Measurements from ENCODE around the gene SUCLG2. TPM values are rescaled to one million over a fixed set of nuclear protein-coding genes. Genes with fewer than 3 reads are reported as not detected.

Gene SUCLG2
- total RNA-seq, result 10 to 100 TPM; 53.3 to 57.8 TPM

DNA sequence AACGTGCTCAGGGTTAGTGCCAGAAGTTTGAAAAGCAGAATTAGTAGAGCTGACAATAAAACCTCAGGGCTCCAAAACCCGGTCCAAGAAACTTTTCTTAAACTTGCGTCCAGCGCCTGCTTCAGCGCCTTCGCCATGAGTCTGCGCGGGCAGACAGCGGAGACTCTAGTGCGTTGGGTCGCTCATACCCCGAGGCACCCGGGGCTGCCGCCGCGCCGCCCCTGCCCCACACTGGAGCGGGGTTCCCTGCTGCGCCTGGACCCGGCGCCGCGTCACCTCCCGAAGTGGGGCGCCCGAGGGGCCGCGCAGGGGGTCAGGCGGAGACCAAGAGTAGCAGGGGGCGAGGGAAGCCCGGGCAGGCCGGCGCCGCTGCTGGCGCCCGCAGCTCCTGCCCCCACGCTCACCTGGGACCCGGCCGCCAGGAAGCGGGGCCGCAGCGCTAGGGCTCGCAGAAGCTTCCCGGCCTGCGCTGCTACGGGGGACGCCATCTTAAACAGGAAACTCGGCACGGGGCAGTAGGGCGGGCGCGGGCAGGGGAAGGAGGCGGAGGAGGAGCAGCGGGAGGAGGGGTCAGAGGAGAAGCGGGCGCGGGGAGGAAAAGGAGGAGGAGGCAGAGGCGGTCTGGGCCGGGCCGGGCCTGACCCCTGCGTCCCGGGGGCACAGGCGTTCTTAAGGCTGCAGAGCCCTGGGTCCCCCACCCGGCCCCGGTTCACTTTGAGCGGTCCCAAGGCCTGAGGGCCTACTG is at the start of gene SUCLG2:
Gene SUCLG2 (minus strand): TSS at position 514 of the 745 bp plus-strand sequence. CDS start 26 bp downstream, at position 488.
- DNase-seq, result peak; percentile 91
- intact Hi-C loops (cut with micrococcal nuclease), result loop anchor here (1.0 to 10.0 kb wide), 5 partner anchors 49 to 1431 kb away; partner anchors contain the start of gene ARL6IP5
- no peaks in the 10 kb centered on the region for H3K9me3 Mint-ChIP-seq
- ChIA-PET CTCF (no interaction called here), POLR2A (interaction anchor here (1.8 kb wide), 1 partner anchor 18 kb away, joined by 6 read pairs; no protein-coding TSS in a partner anchor)
- H3K36me3 Mint-ChIP-seq, result peaks cover 5% of the 10 kb centered on the region
- H3K27me3 Mint-ChIP-seq, result no peaks in the 10 kb centered on the region
- peaks cover 58% of the 10 kb centered on the region for H3K4me1 Mint-ChIP-seq (ENCODE audit: low read depth)
- H3K27ac Mint-ChIP-seq, result peak within 1 kb of the TSS; percentile 82
- H3K4me3 Mint-ChIP-seq, result peak within 1 kb of the TSS; percentile 76

DNA sequence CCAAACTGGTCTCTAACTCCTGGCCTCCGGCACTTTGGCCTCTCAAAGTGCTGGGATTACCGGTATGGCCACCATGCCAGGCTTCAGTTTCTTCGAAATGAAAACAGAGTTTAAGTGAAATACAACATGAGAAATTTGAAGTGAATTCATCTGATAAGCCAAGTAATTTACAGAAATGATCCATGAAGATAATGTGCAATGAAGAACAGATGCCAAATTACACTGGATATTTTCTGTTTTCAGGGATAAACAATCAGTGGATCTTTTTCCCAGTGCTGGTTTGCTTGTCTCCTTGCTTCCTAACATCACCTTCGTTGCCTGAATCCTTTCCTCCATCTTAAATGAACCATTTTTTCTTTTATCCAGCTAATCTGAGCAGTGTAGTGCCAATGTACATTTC is 46.2 kb upstream of the SUCLG2 start:
- no peak overlapping the region for H3K27ac Mint-ChIP-seq
- POLR2A ChIA-PET, result no interaction called here
- intact Hi-C loops (cut with micrococcal nuclease), result no loop called here

DNA sequence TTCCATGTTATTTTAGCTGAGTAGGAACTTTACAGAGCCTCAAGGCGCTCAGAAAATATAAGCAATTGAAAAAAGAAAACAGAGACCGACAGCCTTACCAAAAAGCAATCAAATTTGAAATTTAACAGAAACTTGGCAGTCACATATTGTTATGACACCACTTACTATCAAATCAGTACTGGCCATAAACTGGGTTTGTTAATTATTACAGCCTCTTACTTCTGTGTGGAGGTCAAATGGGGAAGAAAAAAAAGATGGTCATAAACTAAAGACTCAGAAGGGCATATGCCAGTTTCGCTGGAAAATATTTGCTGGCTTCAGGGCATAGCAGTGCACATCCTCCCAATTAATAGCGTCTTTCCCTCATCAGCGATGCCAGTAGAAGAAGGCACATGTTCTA is 45.5 kb upstream of the SUCLG2 start:
- Mint-ChIP-seq H3K27ac (no peak overlapping the region), H3K4me3 (no peak overlapping the region), H3K36me3 (no peaks in the 10 kb centered on the region), H3K4me1 (ENCODE audit: low read depth) (no peaks in the 10 kb centered on the region), H3K9me3 (no peaks in the 10 kb centered on the region), H3K27me3 (no peaks in the 10 kb centered on the region)
- ChIA-PET CTCF (no interaction called here), POLR2A (no interaction called here)
- intact Hi-C loops (cut with micrococcal nuclease), result no loop called here
- no peak for DNase-seq

More for the DNA sequence above, 46.2 kb upstream of the SUCLG2 start:
- Mint-ChIP-seq H3K36me3 (no peaks in the 10 kb centered on the region), H3K4me1 (ENCODE audit: low read depth) (no peaks in the 10 kb centered on the region), H3K4me3 (no peak overlapping the region), H3K9me3 (no peaks in the 10 kb centered on the region), H3K27me3 (no peaks in the 10 kb centered on the region)
- DNase-seq, result no peak
- CTCF ChIA-PET, result no interaction called here

DNA sequence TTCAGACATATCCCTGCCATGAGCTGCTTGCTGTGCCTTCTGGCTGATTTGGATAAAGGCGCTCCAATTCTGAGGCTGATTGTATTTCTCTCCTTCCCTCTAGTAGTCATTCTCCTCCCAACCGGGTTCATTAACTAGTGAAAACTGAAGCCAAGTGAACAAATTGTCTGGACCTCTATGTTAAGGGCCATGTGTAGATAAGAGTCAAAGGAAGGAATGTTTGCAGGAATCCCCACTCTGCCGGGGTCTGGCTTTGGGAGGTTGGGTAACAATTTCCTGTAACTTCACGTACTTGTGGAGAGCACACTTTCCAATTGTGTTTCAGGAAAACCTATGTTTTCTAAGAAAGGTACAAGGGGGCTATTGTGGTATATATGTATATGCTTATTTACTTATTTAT is 38.2 kb upstream of the SUCLG2 start:
- intact Hi-C loops (cut with micrococcal nuclease), result no loop called here
- POLR2A ChIA-PET, result no interaction called here
- Mint-ChIP-seq H3K9me3 (no peaks in the 10 kb centered on the region), H3K27ac (no peak overlapping the region), H3K4me3 (no peak overlapping the region), H3K27me3 (no peaks in the 10 kb centered on the region), H3K36me3 (no peaks in the 10 kb centered on the region), H3K4me1 (ENCODE audit: low read depth) (no peaks in the 10 kb centered on the region)
- CTCF ChIA-PET, result no interaction called here
- DNase-seq, result no peak

DNA sequence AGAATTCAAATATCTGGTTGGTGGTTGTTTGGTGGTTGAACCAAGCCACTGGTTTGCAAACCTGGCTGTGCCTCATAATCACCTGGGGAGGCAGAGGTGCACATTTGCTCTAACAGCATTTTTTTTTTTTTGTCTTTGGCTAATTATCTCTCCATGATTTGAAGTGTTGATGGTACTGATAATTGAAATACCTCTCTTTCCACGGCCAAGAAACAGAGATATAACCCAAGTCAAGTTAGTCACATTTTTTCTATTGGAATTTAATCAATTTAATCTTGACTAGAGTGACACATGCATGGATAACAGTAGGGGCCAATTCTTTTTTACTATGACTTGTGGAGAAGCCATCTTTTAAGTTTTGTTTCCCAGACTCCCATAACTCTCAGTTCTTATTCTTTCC is 37.5 kb upstream of the SUCLG2 start:
- Mint-ChIP-seq H3K9me3 (no peaks in the 10 kb centered on the region), H3K27ac (no peak overlapping the region), H3K4me1 (ENCODE audit: low read depth) (no peaks in the 10 kb centered on the region), H3K36me3 (no peaks in the 10 kb centered on the region), H3K4me3 (no peak overlapping the region), H3K27me3 (no peaks in the 10 kb centered on the region)
- no peak for DNase-seq
- intact Hi-C loops (cut with micrococcal nuclease), result no loop called here
- POLR2A ChIA-PET, result no interaction called here
- CTCF ChIA-PET, result no interaction called here

- DNase-seq, result no peak
- peaks cover 1% of the 10 kb centered on the region for H3K4me1 Mint-ChIP-seq (ENCODE audit: low read depth)
- no peaks in the 10 kb centered on the region for H3K9me3 Mint-ChIP-seq
- no peaks in the 10 kb centered on the region for H3K27me3 Mint-ChIP-seq
- no peaks in the 10 kb centered on the region for H3K36me3 Mint-ChIP-seq
- no peak overlapping the region for H3K4me3 Mint-ChIP-seq
- CTCF ChIA-PET, result no interaction called here
- intact Hi-C loops (cut with micrococcal nuclease), result no loop called here
- no peak overlapping the region for H3K27ac Mint-ChIP-seq
- POLR2A ChIA-PET, result no interaction called here
Measured at GRCh38 chr3:67691207-67691606, 36.8 kb upstream of the SUCLG2 start.

- Mint-ChIP-seq H3K4me3 (no peak overlapping the region), H3K27ac (no peak overlapping the region), H3K4me1 (ENCODE audit: low read depth) (peaks cover 12% of the 10 kb centered on the region), H3K27me3 (no peaks in the 10 kb centered on the region), H3K9me3 (no peaks in the 10 kb centered on the region), H3K36me3 (no peaks in the 10 kb centered on the region)
- intact Hi-C loops (cut with micrococcal nuclease), result no loop called here
- no peak for DNase-seq
- ChIA-PET CTCF (no interaction called here), POLR2A (no interaction called here)
Measured at GRCh38 chr3:67689806-67690205, 35.4 kb upstream of the SUCLG2 start.

DNA sequence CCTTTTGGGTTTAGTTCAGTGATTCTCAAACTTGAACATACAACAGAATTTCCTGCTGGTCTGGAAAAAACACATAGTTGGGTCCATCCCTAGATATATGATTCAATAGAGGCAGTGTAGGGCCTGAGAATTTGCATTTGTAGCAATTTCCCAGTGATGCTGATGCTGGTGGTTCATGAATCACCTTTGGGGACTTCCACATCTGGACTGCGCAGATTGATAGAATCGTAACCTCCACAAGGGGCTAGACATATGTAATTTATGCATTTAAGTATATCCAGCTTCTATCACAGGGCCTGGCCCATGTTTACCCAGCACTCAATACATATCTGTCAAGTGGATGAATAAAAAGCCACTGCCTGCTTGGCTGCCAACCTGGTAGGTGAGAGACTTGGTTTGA is 33.8 kb upstream of the SUCLG2 start:
- POLR2A ChIA-PET, result no interaction called here
- H3K27me3 Mint-ChIP-seq, result no peaks in the 10 kb centered on the region
- CTCF ChIA-PET, result interaction anchor here (2.6 kb wide), 1 partner anchor 32 kb away, joined by 5 read pairs; no protein-coding TSS in a partner anchor

GRCh38 chr3:67686069-67686468 is 31.7 kb upstream of the SUCLG2 start:
- POLR2A ChIA-PET, result no interaction called here
- Mint-ChIP-seq H3K4me1 (ENCODE audit: low read depth) (peaks cover 25% of the 10 kb centered on the region), H3K4me3 (no peak overlapping the region), H3K9me3 (no peaks in the 10 kb centered on the region), H3K36me3 (no peaks in the 10 kb centered on the region), H3K27me3 (no peaks in the 10 kb centered on the region), H3K27ac (no peak overlapping the region)
- intact Hi-C loops (cut with micrococcal nuclease), result no loop called here
- CTCF ChIA-PET, result no interaction called here
- DNase-seq, result no peak

More for the DNA sequence above, 33.8 kb upstream of the SUCLG2 start:
- Mint-ChIP-seq H3K36me3 (no peaks in the 10 kb centered on the region), H3K4me3 (no peak overlapping the region), H3K27ac (no peak overlapping the region), H3K4me1 (ENCODE audit: low read depth) (peaks cover 24% of the 10 kb centered on the region), H3K9me3 (no peaks in the 10 kb centered on the region)
- DNase-seq, result no peak
- intact Hi-C loops (cut with micrococcal nuclease), result no loop called here

DNA sequence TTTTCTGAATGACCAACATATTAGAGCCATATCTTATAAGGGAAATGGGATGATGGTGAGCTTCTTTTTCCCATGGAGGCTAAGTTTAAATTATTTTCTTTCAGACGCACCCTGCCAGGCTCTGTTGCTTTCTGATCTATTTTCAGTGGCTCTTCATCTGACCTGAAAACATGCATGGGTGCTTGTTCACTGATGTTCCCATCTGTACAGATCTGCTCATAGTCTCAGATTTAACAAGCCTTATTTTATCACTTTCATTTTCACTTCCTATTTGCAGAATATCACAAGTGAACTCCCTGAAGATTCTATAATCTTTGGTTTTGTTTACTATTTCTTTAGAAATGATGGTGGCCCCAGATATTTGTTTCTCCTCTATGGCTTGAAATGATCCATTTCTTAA is 31.1 kb upstream of the SUCLG2 start:
- DNase-seq, result no peak
- peaks cover 25% of the 10 kb centered on the region for H3K4me1 Mint-ChIP-seq (ENCODE audit: low read depth)

GRCh38 chr3:67684211-67684610 is 29.8 kb upstream of the SUCLG2 start:
- H3K4me1 Mint-ChIP-seq (ENCODE audit: low read depth), result peaks cover 28% of the 10 kb centered on the region
- ChIA-PET CTCF (interaction anchor here (0.5 to 1.6 kb wide), 3 partner anchors 29 to 712 kb away, joined by 3 to 4 read pairs (median 3); no protein-coding TSS in a partner anchor), POLR2A (no interaction called here)
- H3K4me3 Mint-ChIP-seq, result no peak overlapping the region
- no peaks in the 10 kb centered on the region for H3K9me3 Mint-ChIP-seq
- intact Hi-C loops (cut with micrococcal nuclease), result no loop called here
- H3K27me3 Mint-ChIP-seq, result no peaks in the 10 kb centered on the region
- no peak for DNase-seq
- no peak overlapping the region for H3K27ac Mint-ChIP-seq
- no peaks in the 10 kb centered on the region for H3K36me3 Mint-ChIP-seq

More for the DNA sequence above, 31.1 kb upstream of the SUCLG2 start:
- Mint-ChIP-seq H3K36me3 (no peaks in the 10 kb centered on the region), H3K27ac (no peak overlapping the region), H3K9me3 (no peaks in the 10 kb centered on the region), H3K27me3 (no peaks in the 10 kb centered on the region), H3K4me3 (no peak overlapping the region)
- CTCF ChIA-PET, result interaction anchor here (1.6 kb wide), 1 partner anchor 30 kb away, joined by 4 read pairs; no protein-coding TSS in a partner anchor
- intact Hi-C loops (cut with micrococcal nuclease), result loop anchor here (1.0 kb wide), 1 partner anchor 30 kb away; no protein-coding TSS in a partner anchor
- POLR2A ChIA-PET, result no interaction called here

- ChIA-PET CTCF (interaction anchor here (0.5 to 1.3 kb wide), 3 partner anchors 49 to 711 kb away, joined by 3 read pairs; no protein-coding TSS in a partner anchor), POLR2A (no interaction called here)
- H3K9me3 Mint-ChIP-seq, result no peaks in the 10 kb centered on the region
- peaks cover 35% of the 10 kb centered on the region for H3K4me1 Mint-ChIP-seq (ENCODE audit: low read depth)
- DNase-seq, result no peak
- intact Hi-C loops (cut with micrococcal nuclease), result no loop called here
- no peaks in the 10 kb centered on the region for H3K36me3 Mint-ChIP-seq
- no peak overlapping the region for H3K4me3 Mint-ChIP-seq
- H3K27ac Mint-ChIP-seq, result no peak overlapping the region
- no peaks in the 10 kb centered on the region for H3K27me3 Mint-ChIP-seq
Measured at GRCh38 chr3:67683522-67683921, 29.1 kb upstream of the SUCLG2 start.

GRCh38 chr3:67678665-67679064 is 24.3 kb upstream of the SUCLG2 start:
- DNase-seq, result peak; percentile 28
- CTCF ChIA-PET, result no interaction called here
- Mint-ChIP-seq H3K9me3 (peaks cover 4% of the 10 kb centered on the region), H3K4me1 (ENCODE audit: low read depth) (peaks cover 23% of the 10 kb centered on the region), H3K27me3 (no peaks in the 10 kb centered on the region), H3K27ac (no peak overlapping the region), H3K36me3 (no peaks in the 10 kb centered on the region), H3K4me3 (no peak overlapping the region)
- POLR2A ChIA-PET, result no interaction called here
- intact Hi-C loops (cut with micrococcal nuclease), result no loop called here

Measured in activated CD4-positive, alpha-beta memory T cell treated with anti-CD3 and anti-CD28 coated beads for 36 hours (primary cell).